ENCODE data around the gene ANXA4. TPM values are rescaled to one million over a fixed set of nuclear protein-coding genes. Genes with fewer than 3 reads are reported as not detected.

ANXA4 gene
- 24.1 and 32.8 TPM in 2 replicates for total RNA-seq

DNA sequence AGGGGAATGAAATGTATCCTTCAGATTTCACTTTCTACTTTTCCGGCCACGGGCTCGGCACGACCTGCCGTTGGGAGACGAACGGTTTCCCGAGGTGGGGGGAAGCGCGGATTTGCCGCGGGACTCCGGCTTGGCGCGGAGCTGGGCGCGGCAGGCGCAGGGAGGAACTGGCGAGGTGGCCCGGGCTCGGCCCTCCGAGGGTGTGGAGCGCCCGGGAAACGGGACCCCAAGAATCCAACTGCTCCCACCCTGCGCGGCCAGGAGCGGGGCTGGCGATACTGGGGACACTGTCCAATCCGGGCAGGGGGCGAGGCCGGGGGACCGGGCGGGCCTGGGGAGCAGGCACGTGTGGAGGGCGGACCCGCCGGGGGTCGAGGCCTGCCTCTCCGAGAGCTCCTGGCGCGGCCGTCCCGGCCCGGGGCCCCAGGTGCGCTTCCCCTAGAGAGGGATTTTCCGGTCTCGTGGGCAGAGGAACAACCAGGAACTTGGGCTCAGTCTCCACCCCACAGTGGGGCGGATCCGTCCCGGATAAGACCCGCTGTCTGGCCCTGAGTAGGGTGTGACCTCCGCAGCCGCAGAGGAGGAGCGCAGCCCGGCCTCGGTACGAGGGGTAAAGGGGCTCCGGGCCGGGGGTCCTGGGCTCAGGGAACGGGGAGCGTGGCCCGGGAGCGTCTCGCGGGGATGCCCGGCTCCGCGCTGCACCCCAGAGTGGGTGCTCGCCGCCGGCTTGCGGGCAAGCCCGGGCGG, at the start of gene ANXA4:
ANXA4 (plus strand) TSS at position 560 of the 747 bp plus-strand sequence. CDS start 39,432 bp downstream, outside the sequence.

DNA sequence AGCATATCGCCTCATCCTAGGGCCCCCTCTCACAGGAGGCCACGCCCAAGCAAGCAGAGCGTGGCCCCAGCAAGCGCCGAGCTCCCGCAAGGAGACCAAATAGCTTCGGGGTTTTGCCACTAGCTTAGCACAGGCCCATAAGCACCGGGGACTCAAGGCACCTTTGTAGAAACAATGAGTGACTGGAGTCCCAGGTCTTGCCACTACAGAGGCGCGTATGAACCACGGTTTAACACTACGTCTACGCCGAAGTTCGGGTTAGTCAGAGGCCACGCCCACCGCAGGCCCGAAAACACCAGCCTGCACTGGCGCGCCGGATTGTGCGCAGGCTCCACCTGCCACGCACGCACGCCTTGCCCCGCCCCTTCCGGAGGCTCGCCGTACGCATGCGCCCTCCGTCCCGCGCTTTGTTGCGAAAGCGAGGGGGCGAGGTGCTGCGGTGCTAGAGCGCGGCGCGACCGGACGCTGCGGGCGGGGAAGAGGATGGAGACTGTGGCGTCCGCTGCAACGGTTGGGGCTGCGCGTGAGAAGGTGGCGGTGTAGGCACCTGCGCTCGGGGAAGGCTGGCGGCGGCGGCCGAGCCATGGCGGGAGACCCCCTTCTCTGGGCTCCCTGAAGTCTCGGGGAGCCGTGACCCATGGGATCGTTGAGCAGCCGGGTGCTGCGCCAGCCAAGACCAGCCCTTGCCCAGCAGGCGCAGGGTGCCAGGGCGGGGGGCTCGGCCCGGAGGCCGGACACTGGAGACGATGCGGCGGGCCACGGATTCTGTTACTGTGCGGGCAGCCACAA, 87.5 kb downstream of the ANXA4 start, which contains the start of gene GMCL1:
GMCL1 (plus strand) TSS at position 405 of the 789 bp plus-strand sequence; CDS start at position 638, 233 bp downstream.

Small RNAs within 50 kb of the gene (small RNA-seq; reads per million reads assigned to genes)
- gene RPL23AP92 (ENCODE audit: low replicate concordance): not detected

Other genes with a start within 250 kb of the ANXA4 start
- 80.5 and 86.5 TPM in 2 replicates for gene AAK1, start 98.4 kb upstream of the ANXA4 start, total RNA-seq
- gene GMCL1, start 87.5 kb downstream of the ANXA4 start, total RNA-seq: 9.6 and 10.7 TPM in 2 replicates
- gene SNRNP27, start 151.8 kb downstream of the ANXA4 start, total RNA-seq: 29.6 and 46.4 TPM in 2 replicates
- 6.3 and 24.7 TPM in 2 replicates for gene MXD1, start 173.0 kb downstream of the ANXA4 start, total RNA-seq
- 0.22 and 0.29 TPM in 2 replicates for gene ASPRV1, start 219.5 kb downstream of the ANXA4 start, total RNA-seq

Measured in placental pericyte (primary cell).